DND-41 (cell line): Measurements from ENCODE around the gene NUCB2.

Source experiments
- ATAC-seq: fragments of 200-7000 bp; cut with Tn5 transposase; 3 replicates; pipeline ENCODE4 v1.9.1; 2021; ENCODE audit warnings: low read depth; ENCODE audit not compliant: insufficient read depth
- DNase-seq: peaks from one replicate; pipeline ENCODE4 v3.0.0-alpha.2; 2020
- H2AFZ ChIP-seq: 2 replicates; pipeline ENCODE4 v1.6.0; 2012; ENCODE audit warnings: low read depth, low read length
- H3K27ac ChIP-seq: 2 replicates; pipeline ENCODE4 v1.5.1; 2012; ENCODE audit warnings: low read length, inconsistent platforms
- H3K27me3 ChIP-seq: fragments of 200-600 bp; sonication (generic); 2 replicates; pipeline ENCODE4 v1.6.0; 2012; ENCODE audit warnings: low read length, mild to moderate bottlenecking, inconsistent platforms; ENCODE audit not compliant: insufficient read depth, poor library complexity
- H3K36me3 ChIP-seq: 2 replicates; pipeline ENCODE4 v1.5.1; 2012; ENCODE audit warnings: low read length, inconsistent platforms; ENCODE audit not compliant: insufficient read depth
- H3K4me1 ChIP-seq: 2 replicates; pipeline ENCODE4 v1.5.1; 2012; ENCODE audit warnings: mild to moderate bottlenecking, low read length; ENCODE audit not compliant: insufficient read depth
- H3K4me2 ChIP-seq: 2 replicates; pipeline ENCODE4 v1.6.0; 2012; ENCODE audit warnings: mild to moderate bottlenecking, moderate library complexity, low read length, inconsistent platforms; ENCODE audit not compliant: insufficient read depth
- H3K4me3 ChIP-seq, 2 experiments: fragments of 200-600 bp in 1 of 2; shearing (Covaris generic) in 1 of 2; 2 replicates each; pipeline ENCODE4 v1.5.1; 2012 to 2016; ENCODE audit warnings: inconsistent platforms in 2 of 2, low read length in 2 of 2, mild to moderate bottlenecking in 2 of 2, low read depth in 1 of 2, moderate library complexity in 1 of 2
- H3K79me2 ChIP-seq: 2 replicates; pipeline ENCODE4 v1.6.0; 2012; ENCODE audit warnings: low read length, inconsistent platforms; ENCODE audit not compliant: insufficient read depth
- H3K9ac ChIP-seq: 2 replicates; pipeline ENCODE4 v1.6.0; 2012; ENCODE audit warnings: low read depth, mild to moderate bottlenecking, inconsistent platforms, low read length, moderate library complexity
- H3K9me3 ChIP-seq: 2 replicates; pipeline ENCODE4 v1.5.1; 2012; ENCODE audit warnings: low read length, moderate library complexity, mild to moderate bottlenecking, inconsistent platforms; ENCODE audit not compliant: insufficient read depth, severe bottlenecking
- H4K20me1 ChIP-seq: 2 replicates; pipeline ENCODE4 v1.6.0; 2012; ENCODE audit warnings: low read length; ENCODE audit not compliant: insufficient read depth
- CTCF ChIP-seq: IDR thresholded peaks from 2 replicates; pipeline ENCODE4 v1.5.1; 2012; ENCODE audit warnings: borderline replicate concordance, low read length, moderate library complexity, mild to moderate bottlenecking; ENCODE audit not compliant: poor library complexity, severe bottlenecking; ENCODE audit errors: extremely low read depth
- EZH2 ChIP-seq: IDR thresholded peaks from 3 replicates; pipeline ENCODE4 v1.6.1; 2012; ENCODE audit warnings: borderline replicate concordance, low read depth, mild to moderate bottlenecking, moderate library complexity, low read length, inconsistent platforms; ENCODE audit not compliant: severe bottlenecking

Gene NUCB2

GRCh38 chr11:17378655-17379054, 102.1 kb downstream of the NUCB2 start:
- ATAC-seq (no peak), DNase-seq (no peak)
- Histone ChIP-seq H3K4me3 (no peak overlapping the region), H3K4me1 (peaks cover 3% of the 10 kb centered on the region), H3K9me3 (peaks cover 25% of the 10 kb centered on the region), H2AFZ (no peak overlapping the region), H3K36me3 (peaks cover 80% of the 10 kb centered on the region), H4K20me1 (peaks cover 6% of the 10 kb centered on the region), H3K9ac (no peak overlapping the region), H3K79me2 (peaks cover 5% of the 10 kb centered on the region), H3K4me2 (no peak overlapping the region), H3K27ac (no peak overlapping the region), H3K27me3 (no peaks in the 10 kb centered on the region)
- TF ChIP-seq EZH2 (no peak), CTCF (no peak)

GRCh38 chr11:17379383-17380180, 103.0 kb downstream of the NUCB2 start:
- H4K20me1 ChIP-seq, result peaks cover 14% of the 10 kb centered on the region
- no peak for DNase-seq
- peaks cover 80% of the 10 kb centered on the region for H3K36me3 ChIP-seq
- peaks cover 13% of the 10 kb centered on the region for H3K4me1 ChIP-seq
- H3K79me2 ChIP-seq, result peaks cover 13% of the 10 kb centered on the region
- no peaks in the 10 kb centered on the region for H3K27me3 ChIP-seq
- TF ChIP-seq EZH2 (no peak), CTCF (no peak)
- no peak overlapping the region for H2AFZ ChIP-seq
- ATAC-seq, result no peak
- H3K9me3 ChIP-seq, result peaks cover 15% of the 10 kb centered on the region
- no peak overlapping the region for H3K9ac ChIP-seq
- no peak overlapping the region for H3K4me3 ChIP-seq
- no peak overlapping the region for H3K27ac ChIP-seq
- H3K4me2 ChIP-seq, result no peak overlapping the region

- H4K20me1 ChIP-seq, result peaks cover 29% of the 10 kb centered on the region
- no peak overlapping the region for H3K9ac ChIP-seq
- no peak overlapping the region for H3K27ac ChIP-seq
- no peak overlapping the region for H2AFZ ChIP-seq
- H3K9me3 ChIP-seq, result peaks cover 14% of the 10 kb centered on the region
- H3K36me3 ChIP-seq, result peaks cover 79% of the 10 kb centered on the region
- ATAC-seq, result no peak
- H3K4me2 ChIP-seq, result no peak overlapping the region
- H3K4me1 ChIP-seq, result peaks cover 28% of the 10 kb centered on the region
- H3K4me3 ChIP-seq, result no peak overlapping the region
- DNase-seq, result no peak
- TF ChIP-seq CTCF (no peak), EZH2 (no peak)
- peaks cover 29% of the 10 kb centered on the region for H3K79me2 ChIP-seq
- no peaks in the 10 kb centered on the region for H3K27me3 ChIP-seq
Measured at GRCh38 chr11:17381156-17381555, 104.6 kb downstream of the NUCB2 start.
